GM15510 (cell line): Measurements from ENCODE around the gene MAGI1.

ENCODE experiments used
- POLR2A ChIP-seq: IDR thresholded peaks from 3 replicates; pipeline ENCODE4 v1.6.1; 2011; ENCODE audit warnings: borderline replicate concordance; ENCODE audit not compliant: insufficient read length; ENCODE audit errors: extremely low read depth

Gene MAGI1

GRCh38 chr3:65489253-65489652 lies 549.5 kb downstream of the MAGI1 start:
- TF ChIP-seq POLR2A: no peak

GRCh38 chr3:65485826-65486469 lies 552.8 kb downstream of the MAGI1 start:
- TF ChIP-seq POLR2A: no peak

GRCh38 chr3:65484964-65485363 lies 553.8 kb downstream of the MAGI1 start:
- no peak for TF ChIP-seq POLR2A

GRCh38 chr3:65483480-65483879 lies 555.2 kb downstream of the MAGI1 start:
- TF ChIP-seq POLR2A: no peak

GRCh38 chr3:65483011-65483410 lies 555.7 kb downstream of the MAGI1 start:
- no peak for TF ChIP-seq POLR2A

GRCh38 chr3:65481085-65481484 lies 557.6 kb downstream of the MAGI1 start:
- no peak for TF ChIP-seq POLR2A

- TF ChIP-seq POLR2A: no peak
These were observed 558.7 kb downstream of the MAGI1 start for GRCh38 chr3:65479990-65480389.

- TF ChIP-seq POLR2A: no peak
These were observed 559.9 kb downstream of the MAGI1 start for GRCh38 chr3:65478551-65479500.

GRCh38 chr3:65473736-65474135 lies 565.0 kb downstream of the MAGI1 start:
- TF ChIP-seq POLR2A: no peak

- no peak for TF ChIP-seq POLR2A
These were observed 566.2 kb downstream of the MAGI1 start for GRCh38 chr3:65472501-65472900.

GRCh38 chr3:65466300-65466988 lies 572.3 kb downstream of the MAGI1 start:
- no peak for TF ChIP-seq POLR2A

- no peak for TF ChIP-seq POLR2A
These were observed 588.8 kb downstream of the MAGI1 start for GRCh38 chr3:65449841-65450428.

- TF ChIP-seq POLR2A: no peak
These were observed 590.6 kb downstream of the MAGI1 start for GRCh38 chr3:65448120-65448519.

GRCh38 chr3:65445573-65446169 lies 593.0 kb downstream of the MAGI1 start:
- TF ChIP-seq POLR2A: no peak
